Nucleus accumbens (tissue), 56 donors: ENCODE data around the gene WDR31.
"Not testable (repeated sequence)": the region's sequence is repeated elsewhere in the genome, so short reads cannot be mapped to it uniquely, and the experiment has no call there.

ENCODE experiments used
- DNase-seq, 56 donors: peaks; one replicate each; lab custom pipeline; 2025; lab: John Stamatoyannopoulos, UW

The WDR31 gene

GRCh38 chr9:113299800-113300292, 40.2 kb downstream of the WDR31 start:
- no peak for DNase-seq

GRCh38 chr9:113298924-113299770, 40.9 kb downstream of the WDR31 start:
- DNase-seq: no peak

- DNase-seq: no peak
Observed at GRCh38 chr9:113298311-113298710, 41.8 kb downstream of the WDR31 start.

- no peak for DNase-seq
Observed at GRCh38 chr9:113296796-113297558, 43.1 kb downstream of the WDR31 start.

GRCh38 chr9:113296247-113296646, 43.8 kb downstream of the WDR31 start:
- not testable (repeated sequence) for DNase-seq

- no peak for DNase-seq
Observed at GRCh38 chr9:113293285-113293878, 46.7 kb downstream of the WDR31 start.

GRCh38 chr9:113290052-113290607, 49.9 kb downstream of the WDR31 start:
- no peak for DNase-seq

GRCh38 chr9:113289091-113289490, 51.0 kb downstream of the WDR31 start:
- DNase-seq: no peak

GRCh38 chr9:113281356-113281755, 58.7 kb downstream of the WDR31 start:
- DNase-seq: no peak

GRCh38 chr9:113278840-113279239, 61.2 kb downstream of the WDR31 start:
- no peak for DNase-seq

GRCh38 chr9:113275157-113276131, 64.6 kb downstream of the WDR31 start, which contains the start of the genes CDC26 and PRPF4:
Gene CDC26, minus strand, starts transcription at chr9:113275572. Its CDS starts 3,065 bp downstream, at chr9:113272507.
Gene PRPF4, plus strand, starts transcription at chr9:113275658. Its CDS starts 86 bp downstream, at chr9:113275744.
- peak; percentile 78 to 98 (median 96) for DNase-seq

- DNase-seq: peak in 1 of 56 donors; percentile 47
Observed at GRCh38 chr9:113274474-113275156, 65.5 kb downstream of the WDR31 start.

GRCh38 chr9:113269871-113270270, 70.2 kb downstream of the WDR31 start:
- no peak for DNase-seq

- DNase-seq: no peak
Observed at GRCh38 chr9:113269355-113269754, 70.7 kb downstream of the WDR31 start.

- DNase-seq: no peak
Observed at GRCh38 chr9:113267911-113268566, 72.0 kb downstream of the WDR31 start.

GRCh38 chr9:113266174-113266573, 73.9 kb downstream of the WDR31 start:
- no peak for DNase-seq
